IPS-20b (cell line): Measurements from ENCODE around the gene UPK2.

Experiments
- H3K27ac ChIP-seq: one replicate; pipeline ENCODE4 v1.5.1; 2013; ENCODE audit warnings: low read length
- H3K27me3 ChIP-seq: 2 replicates; pipeline ENCODE4 v1.6.1; 2013; ENCODE audit warnings: mild to moderate bottlenecking, low read length, inconsistent platforms; ENCODE audit not compliant: insufficient read depth
- H3K36me3 ChIP-seq: 2 replicates; pipeline ENCODE4 v1.6.1; 2013; ENCODE audit warnings: low read depth, mild to moderate bottlenecking, inconsistent platforms, low read length, moderate library complexity; ENCODE audit not compliant: insufficient read depth
- H3K4me1 ChIP-seq: 2 replicates; pipeline ENCODE4 v1.6.1; 2013; ENCODE audit warnings: mild to moderate bottlenecking, control low read depth, inconsistent platforms, low read length, moderate library complexity; ENCODE audit not compliant: insufficient read depth
- H3K4me3 ChIP-seq: 2 replicates; pipeline ENCODE4 v1.5.1; 2013; ENCODE audit warnings: mild to moderate bottlenecking, low read length, inconsistent platforms
- H3K9ac ChIP-seq: 2 replicates; pipeline ENCODE4 v1.6.1; 2013; ENCODE audit warnings: low read depth, mild to moderate bottlenecking, inconsistent platforms, low read length, moderate library complexity
- H3K9me3 ChIP-seq: 2 replicates; pipeline ENCODE4 v1.6.1; 2013; ENCODE audit warnings: mild to moderate bottlenecking, low read depth, low read length, inconsistent platforms; ENCODE audit not compliant: insufficient read depth

Gene UPK2

DNA sequence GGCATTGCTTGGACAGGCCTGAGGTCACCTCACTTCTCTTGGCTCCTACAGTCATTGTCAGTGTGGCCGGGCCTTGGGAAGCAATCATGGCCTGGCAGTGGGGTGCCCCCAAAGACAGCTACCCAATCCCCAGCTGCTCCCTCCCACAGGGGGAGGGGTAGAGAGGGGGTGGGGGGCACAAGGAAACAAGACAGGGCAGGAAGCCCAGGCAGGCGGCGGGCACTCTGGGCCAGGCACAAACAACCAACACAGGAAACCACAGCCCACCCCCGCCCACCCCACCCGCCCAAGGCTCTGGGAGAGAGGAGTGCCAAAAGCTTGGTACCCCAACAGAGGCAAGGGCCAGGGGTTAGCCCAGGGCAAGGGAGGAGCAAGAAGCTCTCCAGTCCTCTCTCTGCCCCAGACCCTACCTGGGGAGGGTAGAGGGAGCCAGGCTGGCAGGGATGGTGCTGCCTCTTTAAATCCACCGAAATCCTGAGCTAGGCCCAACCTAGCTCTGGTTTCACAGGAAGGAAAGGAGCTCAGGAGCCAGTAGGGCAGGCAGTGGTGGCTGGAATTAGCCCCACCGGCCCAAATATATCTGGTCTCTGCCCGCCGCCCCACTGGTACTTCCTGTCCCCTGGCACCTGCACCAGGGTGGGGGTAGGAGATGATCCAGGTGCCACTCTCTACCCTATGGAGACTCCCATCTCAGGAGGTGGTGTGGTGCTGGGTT lies 42.5 kb upstream of the UPK2 start:
- Histone ChIP-seq H3K4me1 (peaks cover 61% of the 10 kb centered on the region), H3K9me3 (no peaks in the 10 kb centered on the region), H3K27ac (peak overlapping the region; percentile 87), H3K4me3 (peak overlapping the region; percentile 70; the same call in 1 of the 2 replicates), H3K36me3 (no peaks in the 10 kb centered on the region), H3K9ac (peak overlapping the region; percentile 82; the same call in 1 of the 2 replicates), H3K27me3 (no peaks in the 10 kb centered on the region)

DNA sequence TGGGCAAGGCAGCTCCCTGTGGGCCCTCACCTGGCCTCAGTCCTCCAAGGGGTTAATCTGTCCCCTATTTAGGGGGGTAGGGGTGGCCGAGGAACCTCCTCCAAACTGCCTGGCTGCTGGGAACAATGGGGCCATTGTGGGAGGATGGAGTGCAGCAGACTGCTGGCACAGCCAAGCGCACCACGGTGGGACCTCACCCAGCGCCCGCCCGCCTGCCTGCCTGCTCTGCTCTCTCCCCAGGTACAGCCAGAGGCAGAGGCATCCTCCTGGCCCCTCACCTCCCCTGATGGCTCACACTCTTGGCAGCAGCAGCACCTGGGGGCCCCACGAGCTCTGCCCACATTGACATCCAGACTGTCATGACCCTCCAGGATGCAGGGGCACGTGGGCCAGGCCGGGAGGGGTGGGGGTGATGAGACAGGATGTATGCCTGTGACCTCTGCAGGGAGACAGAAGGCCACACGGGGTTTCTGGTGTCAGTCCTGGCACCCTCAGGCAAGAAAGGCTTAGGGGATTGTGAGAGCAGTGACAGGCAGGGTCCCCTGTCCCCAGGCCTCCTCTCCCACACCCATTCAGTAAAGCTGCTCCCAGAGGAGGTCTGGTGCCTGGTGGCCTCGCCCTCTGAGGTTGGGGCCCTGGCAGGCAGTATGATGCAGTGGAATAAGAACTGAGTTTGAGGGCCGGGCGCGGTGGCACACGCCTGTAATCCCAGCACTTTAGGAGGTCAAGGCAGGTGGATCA lies 41.8 kb upstream of the UPK2 start:
- no peaks in the 10 kb centered on the region for H3K36me3 ChIP-seq
- no peaks in the 10 kb centered on the region for H3K9me3 ChIP-seq
- no peaks in the 10 kb centered on the region for H3K27me3 ChIP-seq
- no peak overlapping the region for H3K4me3 ChIP-seq
- peak overlapping the region; percentile 65 for H3K27ac ChIP-seq
- peaks cover 62% of the 10 kb centered on the region for H3K4me1 ChIP-seq
- peak overlapping the region; percentile 24; the same call in 1 of the 2 replicates for H3K9ac ChIP-seq

DNA sequence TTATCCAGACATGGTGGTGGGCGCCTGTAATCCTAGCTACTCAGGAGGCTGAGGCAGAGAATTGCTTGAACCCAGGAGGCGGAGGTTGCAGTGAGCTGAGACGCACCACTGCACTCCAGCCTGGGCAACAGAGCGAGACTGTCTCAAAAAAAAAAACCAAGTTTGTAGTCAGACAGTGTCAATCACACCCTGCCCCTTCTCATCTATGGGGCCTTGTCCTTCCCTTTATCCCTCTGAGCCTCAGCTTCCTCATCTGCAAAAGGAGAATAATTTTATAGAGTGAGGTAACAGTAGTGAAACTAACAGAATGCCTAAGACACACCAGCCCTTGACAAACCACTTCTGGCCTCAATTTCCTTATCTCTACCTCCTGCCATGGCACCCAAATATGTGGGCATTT lies 41.1 kb upstream of the UPK2 start:
- no peaks in the 10 kb centered on the region for H3K9me3 ChIP-seq
- no peak overlapping the region for H3K27ac ChIP-seq
- H3K9ac ChIP-seq: no peak overlapping the region
- H3K27me3 ChIP-seq: no peaks in the 10 kb centered on the region
- H3K4me3 ChIP-seq: no peak overlapping the region
- H3K36me3 ChIP-seq: no peaks in the 10 kb centered on the region
- H3K4me1 ChIP-seq: peaks cover 62% of the 10 kb centered on the region

DNA sequence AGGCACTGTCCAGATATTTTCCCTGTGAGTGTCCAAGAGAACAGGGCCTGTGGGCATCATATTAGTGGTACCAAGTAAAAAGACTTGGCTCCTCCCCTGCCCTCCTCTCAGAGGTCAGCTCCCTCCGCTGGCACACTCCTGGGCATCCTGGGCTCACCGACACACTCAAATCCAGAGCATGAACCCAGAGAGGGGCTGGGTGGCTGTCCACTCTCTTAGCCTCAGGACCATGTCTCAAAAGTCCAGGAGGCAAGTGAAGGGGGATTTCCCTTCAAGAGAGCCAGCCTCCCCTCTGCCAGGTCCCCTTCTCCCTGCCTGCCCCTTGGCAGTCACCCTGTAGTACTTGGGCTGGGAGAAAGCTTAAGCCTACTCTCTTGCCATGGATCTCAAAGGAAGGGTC lies 40.7 kb upstream of the UPK2 start:
- Histone ChIP-seq H3K27me3 (no peaks in the 10 kb centered on the region), H3K36me3 (no peaks in the 10 kb centered on the region), H3K9ac (no peak overlapping the region), H3K9me3 (no peaks in the 10 kb centered on the region), H3K27ac (no peak overlapping the region), H3K4me3 (no peak overlapping the region), H3K4me1 (peaks cover 66% of the 10 kb centered on the region)

DNA sequence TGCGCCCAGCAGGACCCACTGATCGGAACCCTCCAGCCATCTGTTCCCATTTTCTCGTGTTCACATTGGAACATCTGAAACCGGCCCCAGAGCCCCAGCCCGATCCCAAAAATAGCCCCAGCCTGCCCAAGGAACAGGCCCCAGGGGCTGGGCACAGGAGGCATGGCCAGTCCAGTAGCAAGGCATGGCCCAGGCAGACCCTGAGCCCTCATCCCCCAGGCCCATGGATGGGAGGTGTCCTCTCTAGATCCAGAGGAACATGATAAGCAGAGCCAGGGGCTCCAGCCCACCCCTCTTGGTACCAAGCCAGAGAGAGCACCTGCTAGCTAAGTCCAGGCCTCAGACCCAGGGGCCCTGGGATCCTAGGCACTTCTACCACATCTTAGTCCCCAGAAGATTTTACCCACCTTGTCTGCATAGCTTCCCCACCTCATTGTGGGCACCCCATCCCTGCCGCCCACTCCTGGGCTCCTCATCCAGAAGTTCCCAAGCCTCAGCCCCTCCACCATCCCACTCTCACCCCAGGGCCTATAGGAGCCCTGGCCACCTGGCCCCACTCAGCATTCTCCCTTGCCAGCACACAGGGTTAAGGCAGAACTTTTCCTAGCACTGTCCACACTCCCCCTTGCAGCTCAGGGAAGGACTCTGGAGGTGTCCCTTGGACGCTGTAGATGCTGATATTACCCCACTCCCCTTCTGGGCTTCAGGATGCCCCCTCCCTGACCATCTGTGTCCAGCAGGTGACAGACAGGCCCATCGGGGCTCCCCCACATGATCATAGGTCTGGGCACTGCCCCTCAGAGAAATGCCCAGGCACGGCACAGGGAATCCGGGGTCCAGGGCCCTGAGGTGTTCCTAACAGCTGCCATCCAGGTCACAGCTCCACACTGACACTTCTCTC lies 39.9 kb upstream of the UPK2 start:
- H3K4me1 ChIP-seq: peaks cover 74% of the 10 kb centered on the region
- H3K9me3 ChIP-seq: no peaks in the 10 kb centered on the region
- no peaks in the 10 kb centered on the region for H3K27me3 ChIP-seq
- H3K4me3 ChIP-seq: peak overlapping the region; percentile 47; the same call in 1 of the 2 replicates
- peak overlapping the region; percentile 74 for H3K9ac ChIP-seq
- no peaks in the 10 kb centered on the region for H3K36me3 ChIP-seq
- H3K27ac ChIP-seq: peak overlapping the region; percentile 40

GRCh38 chr11:118916842-118917388 lies 39.2 kb upstream of the UPK2 start:
- Histone ChIP-seq H3K9me3 (no peaks in the 10 kb centered on the region), H3K4me1 (peaks cover 73% of the 10 kb centered on the region), H3K27ac (peak overlapping the region; percentile 40), H3K27me3 (no peaks in the 10 kb centered on the region), H3K4me3 (peak overlapping the region; percentile 47; the same call in 1 of the 2 replicates), H3K36me3 (no peaks in the 10 kb centered on the region), H3K9ac (peak overlapping the region; percentile 74; the same call in 1 of the 2 replicates)

DNA sequence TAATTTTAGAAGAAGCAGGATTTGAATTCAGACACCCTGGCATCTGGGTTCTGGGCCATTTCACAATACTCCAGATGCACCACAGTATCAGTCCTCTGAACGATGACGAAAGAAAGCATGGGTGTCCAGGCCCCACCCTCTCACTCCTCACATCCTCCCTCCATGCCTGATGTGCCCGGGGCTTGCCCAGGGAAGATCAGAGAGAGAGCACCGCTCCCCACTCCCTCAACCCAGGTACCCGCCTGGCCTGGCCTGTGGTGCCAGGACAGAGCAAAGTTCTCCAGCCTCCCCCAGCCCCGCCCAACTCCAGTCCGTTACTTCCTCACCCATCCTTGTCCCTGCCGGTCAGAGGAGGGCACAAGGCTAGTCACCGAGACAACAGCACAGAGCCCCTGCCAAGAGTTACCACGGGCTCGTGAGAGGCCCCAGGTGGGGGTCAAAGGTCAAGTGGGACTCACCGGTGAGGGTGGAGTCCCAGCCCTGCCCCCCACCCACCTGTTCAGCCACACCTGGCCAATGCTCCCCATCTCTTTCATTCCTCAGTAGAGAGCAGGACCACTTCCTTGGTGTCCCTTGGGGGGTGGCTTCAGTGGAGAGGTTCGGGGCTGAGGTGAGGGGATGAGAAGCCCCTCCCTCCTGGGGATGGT lies 38.5 kb upstream of the UPK2 start:
- H3K9ac ChIP-seq: peak overlapping the region; percentile 74

DNA sequence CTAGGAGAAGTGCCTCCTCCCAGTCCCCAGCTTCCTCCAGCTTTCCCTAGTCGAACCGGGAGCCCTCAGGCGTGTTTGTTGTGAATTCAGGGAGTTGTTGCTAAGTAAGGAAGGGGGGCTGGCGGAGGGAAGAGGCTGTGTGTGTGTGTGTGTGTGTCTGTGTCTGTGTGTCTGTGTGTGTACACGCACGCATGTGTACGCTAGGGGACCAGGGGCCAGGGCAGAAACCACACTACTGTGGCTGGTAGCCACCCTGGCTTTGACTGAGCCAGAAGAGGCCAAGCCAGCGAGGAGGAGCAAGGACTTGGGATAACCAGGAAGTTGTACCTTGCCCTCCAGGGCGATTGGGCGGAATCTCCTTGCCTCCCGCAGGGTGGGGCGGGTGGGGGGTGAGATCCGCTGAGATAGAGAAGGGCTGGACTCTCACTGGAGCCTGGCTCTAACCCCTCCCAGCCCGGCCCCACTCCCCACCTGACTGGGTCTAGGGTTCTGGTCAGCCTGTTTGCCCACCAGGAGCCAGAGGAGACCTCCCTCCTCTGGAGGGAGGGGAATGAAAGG lies 37.9 kb upstream of the UPK2 start:
- peaks cover 72% of the 10 kb centered on the region for H3K4me1 ChIP-seq
- H3K4me3 ChIP-seq: peak overlapping the region; percentile 47; the same call in 1 of the 2 replicates
- no peaks in the 10 kb centered on the region for H3K27me3 ChIP-seq
- H3K9ac ChIP-seq: peak overlapping the region; percentile 74
- peak overlapping the region; percentile 82 for H3K27ac ChIP-seq
- H3K36me3 ChIP-seq: no peaks in the 10 kb centered on the region
- H3K9me3 ChIP-seq: no peaks in the 10 kb centered on the region

More for the DNA sequence above, 38.5 kb upstream of the UPK2 start:
- no peaks in the 10 kb centered on the region for H3K27me3 ChIP-seq
- peaks cover 72% of the 10 kb centered on the region for H3K4me1 ChIP-seq
- H3K27ac ChIP-seq: peak overlapping the region; percentile 82
- H3K36me3 ChIP-seq: no peaks in the 10 kb centered on the region
- peak overlapping the region; percentile 47; the same call in 1 of the 2 replicates for H3K4me3 ChIP-seq
- H3K9me3 ChIP-seq: no peaks in the 10 kb centered on the region

GRCh38 chr11:118918686-118919280 lies 37.3 kb upstream of the UPK2 start:
- Histone ChIP-seq H3K4me1 (peaks cover 75% of the 10 kb centered on the region), H3K9ac (peak overlapping the region; percentile 66; the same call in 1 of the 2 replicates), H3K27me3 (no peaks in the 10 kb centered on the region), H3K27ac (peak overlapping the region; percentile 5), H3K36me3 (no peaks in the 10 kb centered on the region), H3K4me3 (peak overlapping the region; percentile 55), H3K9me3 (no peaks in the 10 kb centered on the region)

GRCh38 chr11:118921121-118921928 lies 34.8 kb upstream of the UPK2 start:
- Histone ChIP-seq H3K9me3 (no peaks in the 10 kb centered on the region), H3K9ac (peak overlapping the region; percentile 50; the same call in 1 of the 2 replicates), H3K36me3 (no peaks in the 10 kb centered on the region), H3K4me3 (peak overlapping the region; percentile 55), H3K27me3 (peaks cover 3% of the 10 kb centered on the region; the same call in 1 of the 2 replicates), H3K27ac (peak overlapping the region; percentile 35), H3K4me1 (peaks cover 69% of the 10 kb centered on the region)
